ENCODE data around the gene CNTNAP5.

The CNTNAP5 gene

DNA sequence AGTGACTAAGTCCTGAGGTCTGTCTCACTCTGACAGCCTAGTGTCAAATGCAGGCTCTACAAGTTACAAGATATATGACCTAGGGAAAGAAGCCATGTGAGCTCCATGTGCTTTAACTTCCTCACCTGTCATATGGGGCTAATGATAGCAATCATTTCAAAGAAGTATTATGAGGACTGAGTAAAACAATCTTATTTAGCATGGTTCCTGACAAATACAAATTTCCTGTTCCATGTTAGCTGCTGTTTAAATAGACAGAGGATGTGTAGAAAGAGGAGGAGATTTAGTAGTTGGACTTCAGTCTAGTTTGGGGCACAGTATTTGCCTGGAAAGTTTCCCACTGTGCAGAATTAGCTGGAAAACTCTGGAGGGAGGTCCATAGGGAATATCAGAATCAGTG is 545.8 kb downstream of the CNTNAP5 start:
- Histone ChIP-seq H2AFZ (ENCODE audit: low read depth, low read length) (no peak overlapping the region), H3K79me2 (ENCODE audit: low read length) (no peaks in the 10 kb centered on the region), H3K27me3 (ENCODE audit: low read depth, low read length) (no peaks in the 10 kb centered on the region), H3K9ac (ENCODE audit: low read length) (no peak overlapping the region), H3K4me3 (ENCODE audit: low read length) (no peak overlapping the region), H4K20me1 (ENCODE audit: insufficient read depth, low read length) (no peaks in the 10 kb centered on the region), H3K4me2 (ENCODE audit: low read length) (no peak overlapping the region), H3K4me1 (ENCODE audit: low read length) (no peaks in the 10 kb centered on the region), H3K36me3 (replicated peaks; ENCODE audit: low read depth, low read length) (no peaks in the 10 kb centered on the region), H3K27ac (ENCODE audit: low read length) (no peak overlapping the region), H3K9me3 (ENCODE audit: insufficient read depth, low read length) (no peaks in the 10 kb centered on the region)
- no peak for TF ChIP-seq EZH2phosphoT487 (IDR thresholded peaks at IDR 0.05; ENCODE audit: low read depth)
- TF ChIP-seq, protein P1, sequence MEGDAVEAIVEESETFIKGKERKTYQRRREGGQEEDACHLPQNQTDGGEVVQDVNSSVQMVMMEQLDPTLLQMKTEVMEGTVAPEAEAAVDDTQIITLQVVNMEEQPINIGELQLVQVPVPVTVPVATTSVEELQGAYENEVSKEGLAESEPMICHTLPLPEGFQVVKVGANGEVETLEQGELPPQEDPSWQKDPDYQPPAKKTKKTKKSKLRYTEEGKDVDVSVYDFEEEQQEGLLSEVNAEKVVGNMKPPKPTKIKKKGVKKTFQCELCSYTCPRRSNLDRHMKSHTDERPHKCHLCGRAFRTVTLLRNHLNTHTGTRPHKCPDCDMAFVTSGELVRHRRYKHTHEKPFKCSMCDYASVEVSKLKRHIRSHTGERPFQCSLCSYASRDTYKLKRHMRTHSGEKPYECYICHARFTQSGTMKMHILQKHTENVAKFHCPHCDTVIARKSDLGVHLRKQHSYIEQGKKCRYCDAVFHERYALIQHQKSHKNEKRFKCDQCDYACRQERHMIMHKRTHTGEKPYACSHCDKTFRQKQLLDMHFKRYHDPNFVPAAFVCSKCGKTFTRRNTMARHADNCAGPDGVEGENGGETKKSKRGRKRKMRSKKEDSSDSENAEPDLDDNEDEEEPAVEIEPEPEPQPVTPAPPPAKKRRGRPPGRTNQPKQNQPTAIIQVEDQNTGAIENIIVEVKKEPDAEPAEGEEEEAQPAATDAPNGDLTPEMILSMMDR (IDR thresholded peaks at IDR 0.05; ENCODE audit: low read depth, low read length) = no peak

- Histone ChIP-seq H3K4me3 (ENCODE audit: low read length) (no peak overlapping the region), H3K4me2 (ENCODE audit: low read length) (no peak overlapping the region), H3K79me2 (ENCODE audit: low read length) (no peaks in the 10 kb centered on the region), H3K9me3 (ENCODE audit: insufficient read depth, low read length) (no peaks in the 10 kb centered on the region), H3K9ac (ENCODE audit: low read length) (no peak overlapping the region), H3K27ac (ENCODE audit: low read length) (no peak overlapping the region), H3K36me3 (replicated peaks; ENCODE audit: low read depth, low read length) (no peaks in the 10 kb centered on the region), H2AFZ (ENCODE audit: low read depth, low read length) (no peak overlapping the region), H4K20me1 (ENCODE audit: insufficient read depth, low read length) (no peaks in the 10 kb centered on the region), H3K4me1 (ENCODE audit: low read length) (no peaks in the 10 kb centered on the region), H3K27me3 (ENCODE audit: low read depth, low read length) (no peaks in the 10 kb centered on the region)
- TF ChIP-seq, protein P1 (IDR thresholded peaks at IDR 0.05; ENCODE audit: low read depth, low read length) = no peak
- no peak for TF ChIP-seq EZH2phosphoT487 (IDR thresholded peaks at IDR 0.05; ENCODE audit: low read depth)
Measured at GRCh38 chr2:124571836-124572235, 546.7 kb downstream of the CNTNAP5 start.

GRCh38 chr2:124572934-124573634 is 548.0 kb downstream of the CNTNAP5 start:
- Histone ChIP-seq H3K27ac (ENCODE audit: low read length) (no peak overlapping the region), H3K36me3 (replicated peaks; ENCODE audit: low read depth, low read length) (no peaks in the 10 kb centered on the region), H3K9ac (ENCODE audit: low read length) (no peak overlapping the region), H2AFZ (ENCODE audit: low read depth, low read length) (no peak overlapping the region), H3K4me3 (ENCODE audit: low read length) (no peak overlapping the region), H4K20me1 (ENCODE audit: insufficient read depth, low read length) (no peaks in the 10 kb centered on the region), H3K9me3 (ENCODE audit: insufficient read depth, low read length) (no peaks in the 10 kb centered on the region), H3K4me1 (ENCODE audit: low read length) (no peaks in the 10 kb centered on the region), H3K4me2 (ENCODE audit: low read length) (no peak overlapping the region), H3K79me2 (ENCODE audit: low read length) (no peaks in the 10 kb centered on the region), H3K27me3 (ENCODE audit: low read depth, low read length) (no peaks in the 10 kb centered on the region)
- no peak for TF ChIP-seq EZH2phosphoT487 (IDR thresholded peaks at IDR 0.05; ENCODE audit: low read depth)
- TF ChIP-seq, protein P1 (IDR thresholded peaks at IDR 0.05; ENCODE audit: low read depth, low read length) = no peak

DNA sequence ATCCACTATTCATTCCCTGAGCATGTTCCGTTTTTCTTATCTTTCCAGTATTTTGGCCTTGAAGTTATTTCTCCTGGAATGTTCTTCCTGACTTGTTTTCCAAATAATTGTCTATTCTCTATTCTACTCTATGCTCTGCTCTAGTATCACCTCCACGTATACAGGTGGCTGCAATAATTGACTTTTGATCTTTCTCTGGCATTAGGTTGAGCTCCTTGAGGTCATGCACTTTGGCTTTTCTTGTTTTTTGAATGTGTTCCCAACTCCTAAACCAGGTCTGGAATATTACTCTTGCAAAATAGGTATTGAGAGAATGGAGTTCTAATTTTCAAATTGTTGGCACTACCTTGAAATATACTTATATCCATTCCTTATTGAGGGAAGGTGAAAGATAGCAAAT is 550.4 kb downstream of the CNTNAP5 start:
- H3K4me2 ChIP-seq (ENCODE audit: low read length) = no peak overlapping the region
- no peaks in the 10 kb centered on the region for H3K9me3 ChIP-seq (ENCODE audit: insufficient read depth, low read length)
- no peaks in the 10 kb centered on the region for H4K20me1 ChIP-seq (ENCODE audit: insufficient read depth, low read length)
- H3K27ac ChIP-seq (ENCODE audit: low read length) = no peak overlapping the region
- TF ChIP-seq EZH2phosphoT487 (IDR thresholded peaks at IDR 0.05; ENCODE audit: low read depth) = no peak
- TF ChIP-seq, protein P1 (IDR thresholded peaks at IDR 0.05; ENCODE audit: low read depth, low read length) = no peak
- no peak overlapping the region for H2AFZ ChIP-seq (ENCODE audit: low read depth, low read length)
- H3K36me3 ChIP-seq (replicated peaks; ENCODE audit: low read depth, low read length) = no peaks in the 10 kb centered on the region
- peaks cover 6% of the 10 kb centered on the region; the same call in 1 of the 2 replicates for H3K4me1 ChIP-seq (ENCODE audit: low read length)
- H3K79me2 ChIP-seq (ENCODE audit: low read length) = no peaks in the 10 kb centered on the region
- H3K4me3 ChIP-seq (ENCODE audit: low read length) = no peak overlapping the region
- no peaks in the 10 kb centered on the region for H3K27me3 ChIP-seq (ENCODE audit: low read depth, low read length)
- no peak overlapping the region for H3K9ac ChIP-seq (ENCODE audit: low read length)
